Hematopoietic multipotent progenitor cell treated with erythropoietin and hydrocortisone succinate and interleukin-3 and kit ligand, for 4 days (in vitro differentiated cells): ENCODE data around the gene GFRA4.

Experiments used
- DNase-seq: peaks from one replicate; pipeline ENCODE4 v3.0.0-alpha.2; 2015

GFRA4 gene

GRCh38 chr20:3614466-3614865 lies 48.7 kb downstream of the GFRA4 start:
- no peak for DNase-seq

- no peak for DNase-seq
Observed at GRCh38 chr20:3613821-3614440, 49.3 kb downstream of the GFRA4 start.

GRCh38 chr20:3612795-3613572 lies 50.2 kb downstream of the GFRA4 start:
- DNase-seq: no peak

GRCh38 chr20:3611901-3612300 lies 51.3 kb downstream of the GFRA4 start:
- DNase-seq: no peak
